Measurements from ENCODE around the gene TRAF3IP3.

TRAF3IP3 gene

GRCh38 chr1:209748620-209749019, 7.2 kb upstream of the TRAF3IP3 start:
- Histone ChIP-seq H3K9ac (ENCODE audit: low read depth in 1 of 2, low read length in 2 of 2) (no peak overlapping the region), H3K27me3 (ENCODE audit: control insufficient read depth in 1 of 2, insufficient read depth in 2 of 2, low read length in 2 of 2) (no peaks in the 10 kb centered on the region), H3K36me3 (ENCODE audit: control insufficient read depth in 1 of 2, insufficient read depth in 2 of 2, low read length in 2 of 2) (no peaks in the 10 kb centered on the region), H3K4me3 (ENCODE audit: low read depth in 1 of 2, low read length in 2 of 2) (no peak overlapping the region), H3K9me3 (ENCODE audit: control insufficient read depth in 1 of 2, low read length in 2 of 2) (no peaks in the 10 kb centered on the region), H3K27ac (ENCODE audit: low read depth, low read length) (no peak overlapping the region), H3K4me1 (ENCODE audit: control insufficient read depth in 1 of 2, insufficient read depth in 2 of 2, low read length in 2 of 2) (peaks cover 18% of the 10 kb centered on the region in 2 donors)

GRCh38 chr1:209749205-209749604, 6.6 kb upstream of the TRAF3IP3 start:
- Histone ChIP-seq H3K36me3 (ENCODE audit: control insufficient read depth in 1 of 2, insufficient read depth in 2 of 2, low read length in 2 of 2) (no peaks in the 10 kb centered on the region), H3K27me3 (ENCODE audit: control insufficient read depth in 1 of 2, insufficient read depth in 2 of 2, low read length in 2 of 2) (no peaks in the 10 kb centered on the region), H3K9ac (ENCODE audit: low read depth in 1 of 2, low read length in 2 of 2) (no peak overlapping the region), H3K4me1 (ENCODE audit: control insufficient read depth in 1 of 2, insufficient read depth in 2 of 2, low read length in 2 of 2) (peaks cover 18% of the 10 kb centered on the region in 2 donors), H3K27ac (ENCODE audit: low read depth, low read length) (no peak overlapping the region), H3K9me3 (ENCODE audit: control insufficient read depth in 1 of 2, low read length in 2 of 2) (no peaks in the 10 kb centered on the region), H3K4me3 (ENCODE audit: low read depth in 1 of 2, low read length in 2 of 2) (no peak overlapping the region)

- no peaks in the 10 kb centered on the region for H3K36me3 ChIP-seq (ENCODE audit: control insufficient read depth in 1 of 2, insufficient read depth in 2 of 2, low read length in 2 of 2)
- no peak overlapping the region for H3K4me3 ChIP-seq (ENCODE audit: low read depth in 1 of 2, low read length in 2 of 2)
- H3K27me3 ChIP-seq (ENCODE audit: control insufficient read depth in 1 of 2, insufficient read depth in 2 of 2, low read length in 2 of 2): no peaks in the 10 kb centered on the region
- no peaks in the 10 kb centered on the region for H3K9me3 ChIP-seq (ENCODE audit: control insufficient read depth in 1 of 2, low read length in 2 of 2)
- no peak overlapping the region for H3K9ac ChIP-seq (ENCODE audit: low read depth in 1 of 2, low read length in 2 of 2)
- peaks cover 18% of the 10 kb centered on the region in 2 donors for H3K4me1 ChIP-seq (ENCODE audit: control insufficient read depth in 1 of 2, insufficient read depth in 2 of 2, low read length in 2 of 2)
- H3K27ac ChIP-seq (ENCODE audit: low read depth, low read length): no peak overlapping the region
Measured at GRCh38 chr1:209749670-209750323, 6.1 kb upstream of the TRAF3IP3 start.

GRCh38 chr1:209751627-209752231, 4.1 kb upstream of the TRAF3IP3 start:
- no peak overlapping the region for H3K27ac ChIP-seq (ENCODE audit: low read depth, low read length)
- no peaks in the 10 kb centered on the region for H3K9me3 ChIP-seq (ENCODE audit: control insufficient read depth in 1 of 2, low read length in 2 of 2)
- H3K4me1 ChIP-seq (ENCODE audit: control insufficient read depth in 1 of 2, insufficient read depth in 2 of 2, low read length in 2 of 2): peaks cover 18 to 21% of the 10 kb centered on the region in 2 donors
- H3K9ac ChIP-seq (ENCODE audit: low read depth in 1 of 2, low read length in 2 of 2): no peak overlapping the region
- H3K27me3 ChIP-seq (ENCODE audit: control insufficient read depth in 1 of 2, insufficient read depth in 2 of 2, low read length in 2 of 2): no peaks in the 10 kb centered on the region
- H3K4me3 ChIP-seq (ENCODE audit: low read depth in 1 of 2, low read length in 2 of 2): no peak overlapping the region
- H3K36me3 ChIP-seq (ENCODE audit: control insufficient read depth in 1 of 2, insufficient read depth in 2 of 2, low read length in 2 of 2): no peaks in the 10 kb centered on the region

- Histone ChIP-seq H3K27ac (ENCODE audit: low read depth, low read length) (no peak overlapping the region), H3K9ac (ENCODE audit: low read depth in 1 of 2, low read length in 2 of 2) (no peak overlapping the region), H3K27me3 (ENCODE audit: control insufficient read depth in 1 of 2, insufficient read depth in 2 of 2, low read length in 2 of 2) (no peaks in the 10 kb centered on the region), H3K9me3 (ENCODE audit: control insufficient read depth in 1 of 2, low read length in 2 of 2) (no peaks in the 10 kb centered on the region), H3K4me1 (ENCODE audit: control insufficient read depth in 1 of 2, insufficient read depth in 2 of 2, low read length in 2 of 2) (peaks cover 13 to 17% of the 10 kb centered on the region in 2 donors), H3K4me3 (ENCODE audit: low read depth in 1 of 2, low read length in 2 of 2) (no peak overlapping the region), H3K36me3 (ENCODE audit: control insufficient read depth in 1 of 2, insufficient read depth in 2 of 2, low read length in 2 of 2) (no peaks in the 10 kb centered on the region)
Measured at GRCh38 chr1:209752890-209753289, 3.0 kb upstream of the TRAF3IP3 start.

GRCh38 chr1:209755256-209755655, 597 bp upstream of the TRAF3IP3 start:
- no peak overlapping the region for H3K9ac ChIP-seq (ENCODE audit: low read depth in 1 of 2, low read length in 2 of 2)
- no peaks in the 10 kb centered on the region for H3K36me3 ChIP-seq (ENCODE audit: control insufficient read depth in 1 of 2, insufficient read depth in 2 of 2, low read length in 2 of 2)
- peaks cover 0 to 5% of the 10 kb centered on the region in 2 donors for H3K27me3 ChIP-seq (ENCODE audit: control insufficient read depth in 1 of 2, insufficient read depth in 2 of 2, low read length in 2 of 2)
- no peak overlapping the region for H3K27ac ChIP-seq (ENCODE audit: low read depth, low read length)
- peaks cover 11% of the 10 kb centered on the region in 2 donors for H3K4me1 ChIP-seq (ENCODE audit: control insufficient read depth in 1 of 2, insufficient read depth in 2 of 2, low read length in 2 of 2)
- no peaks in the 10 kb centered on the region for H3K9me3 ChIP-seq (ENCODE audit: control insufficient read depth in 1 of 2, low read length in 2 of 2)
- H3K4me3 ChIP-seq (ENCODE audit: low read depth in 1 of 2, low read length in 2 of 2): no peak overlapping the region

GRCh38 chr1:209756615-209757445, 977 bp downstream of the TRAF3IP3 start:
- peak overlapping the region; percentile 45 to 66 for H3K4me3 ChIP-seq (ENCODE audit: low read depth in 1 of 2, low read length in 2 of 2)
- no peaks in the 10 kb centered on the region for H3K9me3 ChIP-seq (ENCODE audit: control insufficient read depth in 1 of 2, low read length in 2 of 2)
- peak overlapping the region; percentile 37 for H3K27ac ChIP-seq (ENCODE audit: low read depth, low read length)
- peaks cover 0 to 5% of the 10 kb centered on the region in 2 donors for H3K27me3 ChIP-seq (ENCODE audit: control insufficient read depth in 1 of 2, insufficient read depth in 2 of 2, low read length in 2 of 2)
- peak overlapping the region; percentile 36 to 63 for H3K9ac ChIP-seq (ENCODE audit: low read depth in 1 of 2, low read length in 2 of 2)
- H3K4me1 ChIP-seq (ENCODE audit: control insufficient read depth in 1 of 2, insufficient read depth in 2 of 2, low read length in 2 of 2): peaks cover 8 to 13% of the 10 kb centered on the region in 2 donors
- H3K36me3 ChIP-seq (ENCODE audit: control insufficient read depth in 1 of 2, insufficient read depth in 2 of 2, low read length in 2 of 2): no peaks in the 10 kb centered on the region

GRCh38 chr1:209758400-209758799, 2.5 kb downstream of the TRAF3IP3 start:
- Histone ChIP-seq H3K27ac (ENCODE audit: low read depth, low read length) (no peak overlapping the region), H3K9me3 (ENCODE audit: control insufficient read depth in 1 of 2, low read length in 2 of 2) (no peaks in the 10 kb centered on the region), H3K36me3 (ENCODE audit: control insufficient read depth in 1 of 2, insufficient read depth in 2 of 2, low read length in 2 of 2) (no peaks in the 10 kb centered on the region), H3K27me3 (ENCODE audit: control insufficient read depth in 1 of 2, insufficient read depth in 2 of 2, low read length in 2 of 2) (peaks cover 0 to 5% of the 10 kb centered on the region in 2 donors), H3K4me3 (ENCODE audit: low read depth in 1 of 2, low read length in 2 of 2) (peak overlapping the region; percentile 31 to 66), H3K4me1 (ENCODE audit: control insufficient read depth in 1 of 2, insufficient read depth in 2 of 2, low read length in 2 of 2) (peaks cover 3 to 10% of the 10 kb centered on the region in 2 donors), H3K9ac (ENCODE audit: low read depth in 1 of 2, low read length in 2 of 2) (no peak overlapping the region)

GRCh38 chr1:209759829-209760359, 4.0 kb downstream of the TRAF3IP3 start:
- H3K27me3 ChIP-seq (ENCODE audit: control insufficient read depth in 1 of 2, insufficient read depth in 2 of 2, low read length in 2 of 2): peaks cover 0 to 5% of the 10 kb centered on the region in 2 donors
- H3K9me3 ChIP-seq (ENCODE audit: control insufficient read depth in 1 of 2, low read length in 2 of 2): no peaks in the 10 kb centered on the region
- peaks cover 3 to 10% of the 10 kb centered on the region in 2 donors for H3K4me1 ChIP-seq (ENCODE audit: control insufficient read depth in 1 of 2, insufficient read depth in 2 of 2, low read length in 2 of 2)
- H3K36me3 ChIP-seq (ENCODE audit: control insufficient read depth in 1 of 2, insufficient read depth in 2 of 2, low read length in 2 of 2): no peaks in the 10 kb centered on the region
- H3K4me3 ChIP-seq (ENCODE audit: low read depth in 1 of 2, low read length in 2 of 2): no peak overlapping the region
- no peak overlapping the region for H3K27ac ChIP-seq (ENCODE audit: low read depth, low read length)
- H3K9ac ChIP-seq (ENCODE audit: low read depth in 1 of 2, low read length in 2 of 2): no peak overlapping the region
